ENCODE data around the gene GAL3ST2.

Gene GAL3ST2

GRCh38 chr2:241793385-241793784 is 16.8 kb downstream of the GAL3ST2 start:
- POLR2A ChIA-PET, result no interaction called here
- DNase-seq (ENCODE audit: extremely low spot score), result no peak
- TF ChIP-seq CTCF (IDR thresholded peaks at IDR 0.05; ENCODE audit: control extremely low read depth, extremely low read depth, low read depth, missing control alignments), result no peak
- CTCF ChIA-PET, result interaction anchor here (1.6 kb wide), 1 partner anchor 60 kb away, joined by 3 read pairs; no protein-coding TSS in a partner anchor

GRCh38 chr2:241794250-241794823 is 17.7 kb downstream of the GAL3ST2 start:
- ChIA-PET POLR2A (no interaction called here), CTCF (interaction anchor here (1.0 to 1.6 kb wide), 3 partner anchors 10 to 84 kb away, joined by 3 read pairs; no protein-coding TSS in a partner anchor)
- TF ChIP-seq CTCF (IDR thresholded peaks at IDR 0.05; ENCODE audit: control extremely low read depth, extremely low read depth, low read depth, missing control alignments), result no peak
- no peak for DNase-seq (ENCODE audit: extremely low spot score)

DNA sequence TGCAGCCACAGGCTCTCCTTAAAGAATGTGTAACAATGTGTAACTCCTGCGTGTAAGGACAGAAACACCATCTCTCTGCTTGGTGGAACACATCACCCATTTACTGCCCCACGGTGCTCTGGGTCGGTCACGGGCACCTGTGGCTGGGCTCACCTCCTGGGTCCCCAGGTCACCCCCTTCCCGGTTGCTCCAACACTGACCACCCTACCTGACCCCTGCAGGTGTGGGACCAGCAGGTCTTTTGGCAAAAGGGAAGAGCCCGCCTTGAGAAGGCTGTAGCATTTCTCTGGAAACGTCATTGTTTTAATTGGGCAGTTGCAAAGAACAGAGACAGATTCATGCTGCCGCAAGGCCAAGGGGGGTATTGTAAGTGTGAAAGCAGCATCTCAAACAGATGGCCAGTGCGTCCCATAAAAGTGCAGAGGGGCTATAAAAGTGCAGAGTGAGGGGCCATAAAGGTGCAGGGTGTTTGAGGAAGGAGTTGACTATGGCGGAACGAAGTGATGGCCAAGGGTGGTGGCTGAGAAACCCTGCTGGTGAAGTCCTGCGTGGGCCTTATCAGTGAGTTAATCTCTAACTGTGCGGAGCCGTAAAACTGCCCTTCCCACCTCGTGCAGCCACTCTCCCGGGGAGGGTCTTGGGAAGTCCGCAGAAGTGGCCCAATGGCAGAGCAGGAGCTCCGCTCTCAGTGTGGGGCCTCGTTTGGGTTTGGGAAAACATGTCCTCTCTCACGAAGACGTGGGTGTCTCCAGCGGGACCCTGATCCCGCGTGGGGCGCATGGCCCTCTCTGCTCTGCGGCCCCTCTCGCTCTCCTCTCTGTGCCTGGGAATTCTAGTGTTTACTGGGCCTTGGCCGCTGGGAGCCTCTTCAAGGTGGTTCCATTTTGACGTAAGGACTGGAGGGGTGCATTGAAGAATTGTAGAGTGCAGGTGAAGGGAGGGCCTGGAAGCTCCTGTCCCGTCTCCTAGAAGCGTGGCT is 18.7 kb downstream of the GAL3ST2 start:
- CTCF ChIA-PET, result interaction anchor here (1.6 to 1.7 kb wide), 2 partner anchors 9 to 62 kb away, joined by 3 to 4 read pairs; no protein-coding TSS in a partner anchor
- POLR2A ChIA-PET, result no interaction called here
- no peak for DNase-seq (ENCODE audit: extremely low spot score)
- no peak for TF ChIP-seq CTCF (IDR thresholded peaks at IDR 0.05; ENCODE audit: control extremely low read depth, extremely low read depth, low read depth, missing control alignments)

DNA sequence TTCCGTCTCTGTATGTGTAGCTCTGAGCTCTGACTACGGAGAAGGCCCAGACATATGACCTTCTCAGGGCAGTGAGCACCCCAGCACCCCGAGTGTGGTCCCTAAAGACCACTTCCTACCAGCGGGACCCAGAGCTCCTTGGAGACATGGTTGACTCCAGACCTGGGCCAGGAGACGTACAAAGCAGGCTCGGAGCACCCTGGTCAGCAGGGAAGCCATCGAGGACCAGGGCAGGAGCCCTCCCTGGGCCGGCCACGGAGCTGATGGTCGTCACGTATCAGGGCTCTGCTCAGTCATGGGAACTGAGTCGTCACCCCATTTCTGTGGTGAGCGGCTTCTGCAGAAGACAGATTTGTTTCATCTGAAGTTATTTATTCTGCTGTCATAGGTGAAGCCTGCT is 19.6 kb downstream of the GAL3ST2 start:
- TF ChIP-seq CTCF (IDR thresholded peaks at IDR 0.05; ENCODE audit: control extremely low read depth, extremely low read depth, low read depth, missing control alignments), result no peak
- CTCF ChIA-PET, result interaction anchor here (1.7 kb wide), 1 partner anchor 8 kb away, joined by 4 read pairs; no protein-coding TSS in a partner anchor
- POLR2A ChIA-PET, result no interaction called here
- peak; percentile 9 for DNase-seq (ENCODE audit: extremely low spot score)

GRCh38 chr2:241796610-241797138 is 20.1 kb downstream of the GAL3ST2 start:
- ChIA-PET POLR2A (no interaction called here), CTCF (interaction anchor here (1.7 kb wide), 1 partner anchor 8 kb away, joined by 4 read pairs; no protein-coding TSS in a partner anchor)
- TF ChIP-seq CTCF (IDR thresholded peaks at IDR 0.05; ENCODE audit: control extremely low read depth, extremely low read depth, low read depth, missing control alignments), result no peak
- no peak for DNase-seq (ENCODE audit: extremely low spot score)

DNA sequence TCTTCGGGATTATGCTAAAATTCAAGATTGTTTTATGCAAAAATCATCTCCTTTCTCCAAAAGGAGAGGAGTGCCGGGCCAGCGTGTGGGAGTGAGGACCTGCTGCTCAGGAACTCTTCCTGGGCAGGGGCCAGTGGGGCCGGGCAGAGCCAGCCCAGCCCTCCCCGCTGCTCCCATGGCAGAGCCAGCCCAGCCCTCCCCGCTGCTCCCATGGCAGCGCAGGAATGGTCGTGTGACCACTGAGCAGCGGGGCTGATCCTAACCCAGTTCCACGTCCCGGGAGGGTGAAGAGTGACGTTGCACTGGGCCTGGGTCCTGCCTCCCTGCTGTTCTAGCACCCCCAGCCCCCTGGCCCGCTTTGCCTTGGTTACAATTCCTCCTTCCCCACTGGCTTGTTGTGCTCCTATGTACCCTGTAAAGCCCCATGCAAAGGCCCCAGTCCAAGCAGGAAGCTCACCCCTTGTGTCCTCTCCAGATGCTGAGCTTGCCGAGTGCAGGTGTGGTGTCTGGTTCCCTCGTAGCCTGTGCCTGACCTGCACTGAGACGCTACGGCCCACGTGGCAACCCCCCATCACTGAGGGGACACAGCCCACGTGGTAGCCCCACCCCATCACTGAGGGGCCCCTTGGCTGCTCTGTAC is 20.9 kb downstream of the GAL3ST2 start:
- peak; percentile 22 for DNase-seq (ENCODE audit: extremely low spot score)
- CTCF ChIA-PET, result no interaction called here
- POLR2A ChIA-PET, result no interaction called here

More for the DNA sequence above, 20.9 kb downstream of the GAL3ST2 start:
- TF ChIP-seq CTCF (IDR thresholded peaks at IDR 0.05; ENCODE audit: control extremely low read depth, extremely low read depth, low read depth, missing control alignments), result no peak
